A549 treated with CORT108297 at 1 μM for 4 hours (cell line): Measurements from ENCODE around the gene IL19. TPM values are rescaled to one million over a fixed set of nuclear protein-coding genes. Genes with fewer than 3 reads are reported as not detected.

Experiments
- total RNA-seq: library from RNA; stranded (reverse); fragments of 200-300 nt; extraction: Qiagen RNA extraction; gene quantifications from 5 replicates; pipeline ENCODE4 v1.2.3, GENCODE V29; 2022

The IL19 gene, protein sequence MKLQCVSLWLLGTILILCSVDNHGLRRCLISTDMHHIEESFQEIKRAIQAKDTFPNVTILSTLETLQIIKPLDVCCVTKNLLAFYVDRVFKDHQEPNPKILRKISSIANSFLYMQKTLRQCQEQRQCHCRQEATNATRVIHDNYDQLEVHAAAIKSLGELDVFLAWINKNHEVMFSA
- total RNA-seq, result not detected in 5 replicates

GRCh38 chr1:206770531-206771337 is at the start of gene IL19:
IL19 (plus strand) TSS chr1:206770773; CDS start chr1:206836663, 65,890 bp downstream.

GRCh38 chr1:206772243-206772937 is 1.8 kb downstream of the IL19 start, which contains the start of gene IL10:
IL10 (minus strand) TSS chr1:206772494; CDS start chr1:206772435, 59 bp downstream.

GRCh38 chr1:206864939-206865671 is 94.5 kb downstream of the IL19 start, which contains the start of gene IL20:
IL20 (plus strand) TSS chr1:206865623; CDS start chr1:206865853, 230 bp downstream.

Other genes starting within 250 kb of the IL19 start
- gene EIF2D, start 158.3 kb upstream of the IL19 start, total RNA-seq, result 32.0 to 35.2 TPM (median 33.9 TPM) in 5 replicates
- gene DYRK3, start 135.2 kb upstream of the IL19 start, total RNA-seq, result 8.3 to 10.3 TPM (median 9.1 TPM) in 5 replicates
- gene MAPKAPK2, start 85.9 kb upstream of the IL19 start, total RNA-seq, result 61.6 to 72.7 TPM (median 67.9 TPM) in 5 replicates
- not detected in 5 replicates for gene IL10, start 1.7 kb downstream of the IL19 start, total RNA-seq
- 0.06 TPM in 1 of 5 replicates, not detected in the others for gene IL20, start 94.8 kb downstream of the IL19 start, total RNA-seq
- gene IL24, start 126.7 kb downstream of the IL19 start, total RNA-seq, result 0.27 to 0.57 TPM (median 0.33 TPM) in 5 replicates
- gene FCMR, start 151.2 kb downstream of the IL19 start, total RNA-seq, result 3.3 to 6.3 TPM (median 4.9 TPM) in 5 replicates
- not detected in 5 replicates for gene PIGR, start 175.7 kb downstream of the IL19 start, total RNA-seq
- not detected in 5 replicates for gene FCAMR, start 199.7 kb downstream of the IL19 start, total RNA-seq